ENCODE measurements around the gene TWF1.

Gene TWF1

DNA sequence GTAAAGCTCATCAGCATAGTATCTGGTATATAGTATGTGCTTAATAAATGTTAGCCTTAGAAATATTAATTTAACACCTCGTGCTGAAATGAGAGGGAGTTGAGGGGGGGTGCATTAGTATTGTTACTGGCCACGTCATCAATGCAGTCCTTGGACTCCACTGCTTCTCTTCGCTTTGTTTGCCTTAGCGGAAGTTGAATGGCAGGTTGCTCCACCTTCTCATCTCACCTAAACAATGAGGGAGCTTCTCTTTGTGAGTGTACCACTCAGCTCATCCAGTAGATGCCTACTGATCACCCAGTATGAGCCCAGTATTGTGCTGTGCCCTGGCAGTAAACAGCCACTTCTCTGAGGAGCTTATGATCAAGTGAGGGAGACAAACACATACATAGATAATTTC is 34.2 kb upstream of the TWF1 start:
- TF ChIP-seq, protein P1, sequence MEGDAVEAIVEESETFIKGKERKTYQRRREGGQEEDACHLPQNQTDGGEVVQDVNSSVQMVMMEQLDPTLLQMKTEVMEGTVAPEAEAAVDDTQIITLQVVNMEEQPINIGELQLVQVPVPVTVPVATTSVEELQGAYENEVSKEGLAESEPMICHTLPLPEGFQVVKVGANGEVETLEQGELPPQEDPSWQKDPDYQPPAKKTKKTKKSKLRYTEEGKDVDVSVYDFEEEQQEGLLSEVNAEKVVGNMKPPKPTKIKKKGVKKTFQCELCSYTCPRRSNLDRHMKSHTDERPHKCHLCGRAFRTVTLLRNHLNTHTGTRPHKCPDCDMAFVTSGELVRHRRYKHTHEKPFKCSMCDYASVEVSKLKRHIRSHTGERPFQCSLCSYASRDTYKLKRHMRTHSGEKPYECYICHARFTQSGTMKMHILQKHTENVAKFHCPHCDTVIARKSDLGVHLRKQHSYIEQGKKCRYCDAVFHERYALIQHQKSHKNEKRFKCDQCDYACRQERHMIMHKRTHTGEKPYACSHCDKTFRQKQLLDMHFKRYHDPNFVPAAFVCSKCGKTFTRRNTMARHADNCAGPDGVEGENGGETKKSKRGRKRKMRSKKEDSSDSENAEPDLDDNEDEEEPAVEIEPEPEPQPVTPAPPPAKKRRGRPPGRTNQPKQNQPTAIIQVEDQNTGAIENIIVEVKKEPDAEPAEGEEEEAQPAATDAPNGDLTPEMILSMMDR (IDR thresholded peaks at IDR 0.05; ENCODE audit: insufficient read depth, low read depth, low read length, missing control alignments), result no peak
- DNase-seq (ENCODE audit: low read depth), result peak; percentile 24
- no peak overlapping the region for H3K4me3 ChIP-seq (ENCODE audit: low read length)

DNA sequence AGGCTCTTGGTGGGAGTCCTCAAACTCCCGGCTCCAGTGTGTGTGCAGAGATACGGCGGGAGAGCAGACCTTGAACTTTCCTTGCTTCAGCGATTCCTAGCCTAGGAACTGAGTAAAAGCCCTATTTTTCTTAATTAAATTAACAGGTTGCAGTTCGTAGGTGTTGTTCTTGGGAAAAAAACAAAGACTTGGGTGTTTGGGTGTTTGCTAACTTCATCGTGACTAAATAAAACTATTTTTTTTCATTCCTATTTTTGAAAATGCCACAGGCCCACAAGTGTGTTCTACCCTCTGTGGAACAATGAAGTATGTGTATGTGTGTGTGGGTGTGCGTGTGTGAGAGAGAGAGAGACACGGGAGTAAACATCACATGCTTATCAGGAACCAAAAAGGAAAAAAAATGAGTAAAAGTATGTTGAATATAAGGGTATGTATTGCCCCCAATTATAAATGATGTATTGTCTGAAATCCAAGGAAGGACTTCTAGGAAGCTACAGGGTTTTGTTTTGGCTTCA is 30.4 kb upstream of the TWF1 start:
- TF ChIP-seq, protein P1 (IDR thresholded peaks at IDR 0.05; ENCODE audit: insufficient read depth, low read depth, low read length, missing control alignments), result no peak
- peak; percentile 39 for DNase-seq (ENCODE audit: low read depth)

GRCh38 chr12:43835656-43836474 is 29.7 kb upstream of the TWF1 start, which contains the start of gene TMEM117:
TMEM117 (plus strand) TSS chr12:43836081.
- TF ChIP-seq, protein P1 (IDR thresholded peaks at IDR 0.05; ENCODE audit: insufficient read depth, low read depth, low read length, missing control alignments), result no peak
- DNase-seq (ENCODE audit: low read depth), result peak; percentile 66

More for the DNA sequence above, 30.4 kb upstream of the TWF1 start:
- H3K4me3 ChIP-seq (ENCODE audit: low read length), result peak overlapping the region; percentile 72

DNA sequence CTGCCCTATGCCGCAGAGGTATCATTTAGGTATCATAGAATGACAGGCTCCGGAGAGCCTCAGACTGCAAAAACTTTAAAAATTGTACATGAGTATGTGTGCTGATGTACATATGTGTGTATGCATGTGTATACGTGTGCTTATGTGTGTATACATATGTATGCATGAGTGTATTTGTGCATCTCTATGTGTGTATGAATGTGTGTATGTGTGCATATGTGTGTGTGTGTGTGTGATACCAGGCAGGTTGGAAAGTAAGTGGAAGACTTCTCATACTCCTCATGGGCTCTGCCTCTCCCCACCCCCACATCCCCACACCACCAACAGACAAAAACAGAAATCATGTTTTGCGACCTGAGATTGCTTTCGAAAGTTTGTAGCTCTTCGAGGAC is 29.1 kb upstream of the TWF1 start:
- TF ChIP-seq, protein P1 (IDR thresholded peaks at IDR 0.05; ENCODE audit: insufficient read depth, low read depth, low read length, missing control alignments), result no peak
- peak overlapping the region; percentile 72 for H3K4me3 ChIP-seq (ENCODE audit: low read length)
- DNase-seq (ENCODE audit: low read depth), result peak; percentile 11

More at GRCh38 chr12:43835656-43836474, 29.7 kb upstream of the TWF1 start, which contains the start of gene TMEM117:
- peak within 1 kb of the TSS; percentile 72 for H3K4me3 ChIP-seq (ENCODE audit: low read length)

GRCh38 chr12:43832463-43833168 is 26.5 kb upstream of the TWF1 start:
- no peak for DNase-seq (ENCODE audit: low read depth)
- TF ChIP-seq, protein P1 (IDR thresholded peaks at IDR 0.05; ENCODE audit: insufficient read depth, low read depth, low read length, missing control alignments), result no peak
- H3K4me3 ChIP-seq (ENCODE audit: low read length), result no peak overlapping the region

DNA sequence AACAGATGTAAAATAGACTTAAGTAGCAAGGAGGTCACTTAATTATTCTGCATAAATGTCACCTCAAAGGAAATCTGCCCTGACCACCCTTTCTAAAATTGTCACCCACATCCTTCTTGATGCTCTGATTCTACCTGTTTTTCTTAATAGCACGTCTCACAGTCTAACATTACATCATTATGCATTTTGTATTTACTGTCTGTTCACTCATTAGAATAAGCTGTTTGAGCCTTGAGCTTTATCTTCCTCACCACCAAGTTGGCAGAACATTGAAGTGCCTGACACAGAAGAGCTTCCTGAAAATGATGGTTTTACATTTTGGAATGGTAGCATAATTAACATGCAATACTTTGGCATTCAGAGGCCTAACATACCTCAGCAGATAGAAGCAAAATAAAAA is 21.0 kb upstream of the TWF1 start:
- no peak overlapping the region for H3K4me3 ChIP-seq (ENCODE audit: low read length)
- TF ChIP-seq, protein P1 (IDR thresholded peaks at IDR 0.05; ENCODE audit: insufficient read depth, low read depth, low read length, missing control alignments), result no peak
- no peak for DNase-seq (ENCODE audit: low read depth)

Measured in epithelial cell of esophagus (primary cell).